OCI-LY7 (cell line): ENCODE measurements around the gene IL32. TPM values are rescaled to one million over a fixed set of nuclear protein-coding genes. Genes with fewer than 3 reads are reported as not detected.

ENCODE experiments used
- BruUV-seq: library from RNA; stranded (reverse); fragments of 400-500 nt; replicated peaks from 2 replicates; lab custom pipeline; 2021; lab: Mats Ljungman, UMichigan
- CTCF ChIA-PET: fragments of 300-600 bp; sonication (Branson Sonifier 250); formaldehyde crosslinking; loops from one replicate; lab custom pipeline; 2022; ENCODE audit warnings: antibody characterized with exemption; ENCODE audit not compliant: unreplicated experiment; lab: Charles Lee
- POLR2A ChIA-PET: fragments of 300-600 bp; sonication (Branson Sonifier 250); formaldehyde crosslinking; loops from one replicate; lab custom pipeline; 2022; ENCODE audit warnings: antibody characterized with exemption; lab: Charles Lee
- DNase-seq: peaks from one replicate; pipeline ENCODE4 v3.0.0-alpha.2; 2015; ENCODE audit warnings: low spot score
- H2AFZ ChIP-seq: fragments of 200-600 bp; sonication (generic), shearing (Covaris generic); 2 replicates; pipeline ENCODE4 v1.6.1; 2014; ENCODE audit warnings: mild to moderate bottlenecking, antibody characterized with exemption, low read length, moderate library complexity
- H3K27ac ChIP-seq: fragments of 200-600 bp; sonication (generic); 2 replicates; pipeline ENCODE4 v1.5.1; 2014; ENCODE audit warnings: mixed run types, low read depth, mild to moderate bottlenecking, moderate library complexity, low read length, inconsistent platforms; ENCODE audit not compliant: poor library complexity, severe bottlenecking
- H3K36me3 ChIP-seq: fragments of 200-600 bp; sonication (generic); 2 replicates; pipeline ENCODE4 v1.6.1; 2014; ENCODE audit warnings: mild to moderate bottlenecking, antibody characterized with exemption, low read length, moderate library complexity, mixed read lengths; ENCODE audit not compliant: insufficient read depth
- H3K4me1 ChIP-seq: fragments of 200-600 bp; sonication (generic); 2 replicates; pipeline ENCODE4 v1.5.1; 2014; ENCODE audit warnings: mild to moderate bottlenecking, low read length; ENCODE audit not compliant: insufficient read depth, poor library complexity, severe bottlenecking
- H3K4me2 ChIP-seq: fragments of 200-600 bp; sonication (generic); 2 replicates; pipeline ENCODE4 v1.6.1; 2014; ENCODE audit warnings: mild to moderate bottlenecking, low read length
- H3K4me3 ChIP-seq: fragments of 200-600 bp; sonication (generic); 2 replicates; pipeline ENCODE4 v1.5.1; 2014; ENCODE audit warnings: mild to moderate bottlenecking, low read depth, low read length; ENCODE audit not compliant: poor library complexity, severe bottlenecking
- H3K79me2 ChIP-seq: fragments of 200-600 bp; sonication (generic); 2 replicates; pipeline ENCODE4 v1.6.1; 2016; ENCODE audit warnings: low read depth, mild to moderate bottlenecking, low read length, moderate library complexity, mixed read lengths; ENCODE audit not compliant: insufficient read depth
- H3K9me2 ChIP-seq: fragments of 200-600 bp; sonication (generic); 2 replicates; pipeline ENCODE4 v1.6.1; 2016; ENCODE audit warnings: mild to moderate bottlenecking, low read length, mixed read lengths; ENCODE audit not compliant: insufficient read depth
- H3K9me3 ChIP-seq: fragments of 200-600 bp; sonication (generic); 2 replicates; pipeline ENCODE4 v1.6.1; 2014; ENCODE audit warnings: mild to moderate bottlenecking, mixed run types, low read length, mixed read lengths
- H4K20me1 ChIP-seq: fragments of 200-600 bp; sonication (generic); 2 replicates; pipeline ENCODE4 v1.6.1; 2014; ENCODE audit warnings: mild to moderate bottlenecking, antibody characterized with exemption, low read length, moderate library complexity, mixed read lengths; ENCODE audit not compliant: insufficient read depth
- EZH2phosphoT487 ChIP-seq: fragments of 200-600 bp; sonication (generic); IDR thresholded peaks from 2 replicates; pipeline ENCODE4 v1.6.1; 2018; ENCODE audit warnings: low read depth, borderline replicate concordance, mild to moderate bottlenecking, mixed run types, antibody characterized with exemption, low read length, moderate library complexity, mixed read lengths
- intact Hi-C: fragments of 100-400 bp; cut with micrococcal nuclease; formaldehyde crosslinking; loops from one replicate; pipeline ENCODE4 v1.10.0; 2022; ENCODE audit not compliant: unreplicated experiment
- total RNA-seq, 2 experiments: library from RNA; depleted of rRNA in 1 of 2; stranded (reverse); fragments of >200 nt in 1 of 2; shearing (Covaris generic) in 1 of 2; gene quantifications; 2 replicates each; pipeline ENCODE4 v1.2.3, GENCODE V29; 2014 to 2022
- TF ChIP-seq, protein P1 (sequence below): fragments of 200-600 bp; sonication (generic); conservative IDR thresholded peaks from 2 replicates; pipeline ENCODE4 v1.5.1; 2014; ENCODE audit warnings: mild to moderate bottlenecking, antibody characterized with exemption, low read length, moderate library complexity, mixed read lengths

IL32 gene
- total RNA-seq, 2 experiments from 2014 or later = not detected

DNA sequence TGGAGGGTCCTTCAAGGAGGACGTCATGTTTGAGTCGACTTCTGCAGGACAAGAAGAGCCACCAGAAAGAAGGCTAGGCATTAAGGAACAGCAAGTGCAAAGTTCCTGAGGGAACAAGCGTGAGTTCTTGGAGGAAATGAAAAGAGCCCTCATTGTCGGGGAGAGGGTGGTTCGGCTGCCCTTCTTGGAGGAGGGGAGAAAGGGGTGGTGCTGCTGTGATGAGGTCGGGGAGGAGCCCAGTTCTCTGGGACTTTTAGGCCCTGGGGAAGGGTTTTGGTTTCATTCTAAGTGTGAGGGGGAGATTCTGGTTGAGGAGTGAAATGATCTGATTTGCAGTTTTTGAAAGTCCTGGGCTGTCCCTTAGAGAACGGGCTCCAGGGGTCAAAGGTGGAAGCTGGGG, 32.8 kb upstream of the IL32 start:
- Histone ChIP-seq H3K9me2 (no peaks in the 10 kb centered on the region), H2AFZ (no peak overlapping the region), H3K4me2 (no peak overlapping the region), H3K27ac (no peak overlapping the region), H3K9me3 (no peaks in the 10 kb centered on the region), H3K4me1 (peaks cover 10% of the 10 kb centered on the region), H3K36me3 (peaks cover 3% of the 10 kb centered on the region; the same call in 1 of the 2 replicates), H3K4me3 (no peak overlapping the region), H4K20me1 (no peaks in the 10 kb centered on the region; the same call in 1 of the 2 replicates), H3K79me2 (no peaks in the 10 kb centered on the region)
- intact Hi-C loops = no loop called here
- TF ChIP-seq EZH2phosphoT487 = no peak
- TF ChIP-seq, protein P1, sequence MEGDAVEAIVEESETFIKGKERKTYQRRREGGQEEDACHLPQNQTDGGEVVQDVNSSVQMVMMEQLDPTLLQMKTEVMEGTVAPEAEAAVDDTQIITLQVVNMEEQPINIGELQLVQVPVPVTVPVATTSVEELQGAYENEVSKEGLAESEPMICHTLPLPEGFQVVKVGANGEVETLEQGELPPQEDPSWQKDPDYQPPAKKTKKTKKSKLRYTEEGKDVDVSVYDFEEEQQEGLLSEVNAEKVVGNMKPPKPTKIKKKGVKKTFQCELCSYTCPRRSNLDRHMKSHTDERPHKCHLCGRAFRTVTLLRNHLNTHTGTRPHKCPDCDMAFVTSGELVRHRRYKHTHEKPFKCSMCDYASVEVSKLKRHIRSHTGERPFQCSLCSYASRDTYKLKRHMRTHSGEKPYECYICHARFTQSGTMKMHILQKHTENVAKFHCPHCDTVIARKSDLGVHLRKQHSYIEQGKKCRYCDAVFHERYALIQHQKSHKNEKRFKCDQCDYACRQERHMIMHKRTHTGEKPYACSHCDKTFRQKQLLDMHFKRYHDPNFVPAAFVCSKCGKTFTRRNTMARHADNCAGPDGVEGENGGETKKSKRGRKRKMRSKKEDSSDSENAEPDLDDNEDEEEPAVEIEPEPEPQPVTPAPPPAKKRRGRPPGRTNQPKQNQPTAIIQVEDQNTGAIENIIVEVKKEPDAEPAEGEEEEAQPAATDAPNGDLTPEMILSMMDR = no peak
- CTCF ChIA-PET = no interaction called here
- POLR2A ChIA-PET = no interaction called here
- no TSS peak for BruUV-seq
- DNase-seq = no peak

DNA sequence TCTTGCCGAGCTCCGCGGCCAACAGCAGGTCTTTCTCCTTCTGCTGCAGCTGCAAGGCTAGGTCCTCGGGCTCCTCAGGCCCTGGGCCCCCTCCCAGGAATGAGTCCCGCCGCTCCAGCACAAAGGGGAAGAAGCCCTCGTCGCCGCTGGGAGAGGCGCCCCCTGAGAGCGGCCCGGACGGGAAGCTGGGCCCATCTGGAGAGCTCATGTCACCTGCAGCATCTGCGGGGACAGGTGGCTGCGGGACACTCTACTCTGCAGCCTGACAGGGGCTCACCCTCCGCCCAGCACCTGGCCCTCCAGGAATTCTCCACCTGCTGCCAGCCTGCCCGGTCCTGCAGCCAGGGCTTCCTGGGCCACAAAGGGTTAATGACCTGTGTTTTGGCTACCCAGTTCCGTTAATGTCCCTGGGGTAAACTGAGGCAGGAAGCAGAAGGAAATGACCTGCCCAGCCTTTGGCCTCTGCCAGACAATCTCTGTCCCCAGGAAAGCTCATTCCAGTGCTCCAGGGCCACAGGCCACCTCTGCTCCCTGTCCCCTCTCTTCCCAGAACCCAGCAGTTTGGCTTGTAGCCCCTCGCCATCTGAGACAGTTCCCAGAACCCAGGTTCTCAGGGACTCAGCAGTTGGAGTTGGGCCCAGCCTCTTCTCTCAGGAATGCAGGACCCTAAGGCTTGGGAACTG, 30.0 kb upstream of the IL32 start:
- ChIA-PET CTCF (no interaction called here), POLR2A (interaction anchor here (0.6 kb wide), 1 partner anchor 12 kb away, joined by 3 read pairs; the partner anchor contains the start of genes HCFC1R1 and THOC6)
- Histone ChIP-seq H2AFZ (no peak overlapping the region), H3K4me2 (no peak overlapping the region), H4K20me1 (no peaks in the 10 kb centered on the region), H3K9me2 (no peaks in the 10 kb centered on the region), H3K79me2 (no peaks in the 10 kb centered on the region), H3K4me1 (no peaks in the 10 kb centered on the region), H3K9me3 (no peaks in the 10 kb centered on the region), H3K4me3 (no peak overlapping the region), H3K27ac (no peak overlapping the region), H3K36me3 (no peaks in the 10 kb centered on the region)
- DNase-seq = no peak
- intact Hi-C loops = no loop called here
- TF ChIP-seq EZH2phosphoT487 = no peak
- TF ChIP-seq, protein P1 = no peak
- no TSS peak for BruUV-seq
